HG03575 (cell line): Measurements from ENCODE around the gene IRX5.

Experiments used
- ATAC-seq: cut with Tn5 transposase; IDR thresholded peaks from one replicate; pipeline ENCODE4 v1.9.1; 2021; ENCODE audit not compliant: unreplicated experiment, insufficient number of reproducible peaks, low FRiP score; ENCODE audit errors: extremely low read depth

The IRX5 gene

DNA sequence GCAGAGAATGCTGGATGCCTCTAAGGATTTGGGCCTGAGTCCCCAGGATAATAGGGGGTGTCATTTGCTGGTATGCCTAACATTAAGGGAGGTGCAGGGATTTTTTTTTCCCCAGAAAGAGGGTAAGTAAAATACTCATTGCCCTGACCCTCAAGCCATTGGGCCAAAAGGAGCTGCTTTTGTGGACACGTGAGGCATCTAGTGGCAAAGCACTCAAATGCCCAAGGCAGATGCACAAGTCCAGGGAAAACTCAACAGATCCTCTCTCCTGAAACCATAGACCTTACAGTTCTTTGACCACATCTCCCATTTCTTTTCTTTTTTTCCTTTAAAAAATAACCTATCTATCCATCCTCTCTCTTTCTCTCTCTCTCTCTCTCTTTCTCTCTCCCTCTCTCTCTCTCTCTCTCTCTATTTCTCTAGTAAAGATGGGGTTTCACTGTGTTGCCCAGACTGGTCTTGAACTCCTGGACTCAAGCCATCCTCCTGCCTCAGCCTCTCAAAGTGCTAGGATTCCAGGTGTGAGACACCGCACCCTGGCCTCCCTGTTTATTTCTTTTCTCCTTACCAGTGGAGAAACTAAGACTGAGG lies 11.8 kb downstream of the IRX5 start:
- ATAC-seq, result no peak

DNA sequence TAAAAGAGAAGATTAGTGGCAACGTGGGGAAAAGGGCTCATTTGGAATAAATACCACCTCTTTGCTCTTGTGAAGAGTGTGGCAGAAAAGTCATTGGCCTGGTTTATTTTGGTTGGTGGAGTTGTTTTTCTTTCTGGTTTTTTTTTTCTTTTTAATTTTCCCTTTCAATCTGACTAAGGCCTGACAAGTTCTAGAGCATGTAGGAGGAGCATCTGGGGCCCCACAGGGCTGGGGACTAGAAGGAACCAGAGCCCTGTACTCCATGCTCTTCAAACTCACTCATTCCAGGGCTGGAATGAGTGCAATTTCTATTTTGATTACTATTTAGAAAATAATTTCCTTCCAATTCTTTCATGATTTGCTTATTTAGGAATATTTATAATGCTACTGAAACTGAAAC lies 13.3 kb downstream of the IRX5 start:
- no peak for ATAC-seq

DNA sequence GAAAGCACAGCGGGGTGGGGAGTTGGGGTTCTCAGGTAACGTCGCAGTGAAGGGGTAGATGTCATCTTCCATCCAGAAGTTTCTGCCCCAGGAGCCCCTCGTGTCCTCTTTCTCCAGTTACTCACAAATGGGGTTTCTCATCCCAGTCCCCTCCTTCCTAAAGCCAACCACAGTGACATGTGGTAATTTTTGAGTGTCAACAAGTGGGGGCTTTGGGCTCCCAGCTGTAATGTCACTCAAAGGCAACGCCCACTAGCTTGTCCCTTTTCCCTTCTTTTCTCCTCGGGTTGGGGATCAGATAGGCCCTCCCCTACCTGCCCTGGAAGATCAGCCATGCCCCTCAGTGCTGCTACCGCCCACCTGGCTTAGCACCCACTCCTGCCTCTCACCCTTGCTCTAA lies 14.4 kb downstream of the IRX5 start:
- no peak for ATAC-seq

DNA sequence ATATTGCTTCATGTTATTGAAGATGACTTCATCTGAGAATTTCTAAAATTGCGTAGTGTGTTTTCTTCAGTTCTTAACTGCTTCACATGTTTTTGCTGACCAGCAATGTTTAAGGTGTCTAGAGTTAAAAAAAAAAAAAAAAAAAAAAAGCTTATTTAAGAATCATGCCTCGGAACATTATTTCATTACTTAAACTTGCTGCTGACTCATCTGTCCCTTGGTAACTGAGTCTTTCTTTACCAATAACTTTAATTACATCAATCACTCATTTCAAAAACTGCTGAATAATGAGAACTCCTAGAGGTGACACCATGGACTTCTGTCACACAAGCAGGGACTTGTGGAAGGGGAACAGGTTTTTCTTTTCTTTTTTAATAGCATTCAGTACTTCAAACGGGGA lies 16.2 kb downstream of the IRX5 start:
- ATAC-seq, result no peak

- no peak for ATAC-seq
Measured at GRCh38 chr16:54947616-54948015, 17.0 kb downstream of the IRX5 start.

GRCh38 chr16:54952195-54952594 lies 21.5 kb downstream of the IRX5 start:
- no peak for ATAC-seq

GRCh38 chr16:54953461-54953860 lies 22.8 kb downstream of the IRX5 start:
- ATAC-seq, result no peak

- no peak for ATAC-seq
Measured at GRCh38 chr16:54954220-54954619, 23.6 kb downstream of the IRX5 start.

GRCh38 chr16:54955757-54956156 lies 25.1 kb downstream of the IRX5 start:
- ATAC-seq, result no peak

GRCh38 chr16:54957403-54958166 lies 26.9 kb downstream of the IRX5 start:
- no peak for ATAC-seq

DNA sequence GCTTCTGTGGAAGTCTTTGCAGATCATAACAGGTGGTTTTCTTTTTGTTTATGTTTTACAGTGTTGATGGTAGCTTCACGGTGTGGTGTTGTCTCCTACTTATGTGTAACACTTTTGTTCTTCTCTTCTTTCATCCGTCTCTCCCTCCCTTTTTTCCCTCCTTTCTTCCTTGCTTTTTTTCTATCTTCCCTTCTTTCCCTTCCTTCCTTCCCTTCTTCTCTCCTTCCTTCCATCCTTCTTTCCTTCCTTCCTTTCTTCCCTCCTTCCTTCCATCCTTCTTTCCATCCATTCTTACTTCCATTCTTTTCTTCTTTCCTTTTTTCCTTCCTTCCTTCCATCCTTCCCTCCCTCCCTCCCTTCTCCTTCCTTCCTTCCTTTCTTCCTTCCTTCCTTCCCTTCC lies 31.4 kb downstream of the IRX5 start:
- no peak for ATAC-seq

GRCh38 chr16:54964239-54964638 lies 33.6 kb downstream of the IRX5 start:
- no peak for ATAC-seq

- ATAC-seq, result no peak
Measured at GRCh38 chr16:54965464-54965863, 34.8 kb downstream of the IRX5 start.

GRCh38 chr16:54968011-54968410 lies 37.3 kb downstream of the IRX5 start:
- ATAC-seq, result no peak

DNA sequence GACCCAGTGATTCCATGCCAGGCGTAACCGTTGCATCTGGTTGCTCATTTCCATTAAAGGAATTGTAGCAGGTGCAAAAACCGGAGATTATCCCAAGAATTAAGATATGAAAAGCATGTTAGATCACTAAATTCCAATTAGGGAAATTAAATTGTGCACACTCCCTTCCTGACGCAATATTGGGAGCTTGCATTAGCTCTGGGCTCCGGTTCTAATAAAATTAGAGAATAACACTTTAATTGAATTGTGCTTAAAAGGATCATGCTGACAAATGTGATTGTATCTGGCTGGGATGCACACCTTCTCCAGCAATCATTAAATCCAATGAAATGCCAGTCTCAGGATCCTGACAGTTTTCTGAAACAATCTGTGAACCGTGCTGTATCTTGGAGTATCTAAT lies 38.1 kb downstream of the IRX5 start:
- no peak for ATAC-seq

DNA sequence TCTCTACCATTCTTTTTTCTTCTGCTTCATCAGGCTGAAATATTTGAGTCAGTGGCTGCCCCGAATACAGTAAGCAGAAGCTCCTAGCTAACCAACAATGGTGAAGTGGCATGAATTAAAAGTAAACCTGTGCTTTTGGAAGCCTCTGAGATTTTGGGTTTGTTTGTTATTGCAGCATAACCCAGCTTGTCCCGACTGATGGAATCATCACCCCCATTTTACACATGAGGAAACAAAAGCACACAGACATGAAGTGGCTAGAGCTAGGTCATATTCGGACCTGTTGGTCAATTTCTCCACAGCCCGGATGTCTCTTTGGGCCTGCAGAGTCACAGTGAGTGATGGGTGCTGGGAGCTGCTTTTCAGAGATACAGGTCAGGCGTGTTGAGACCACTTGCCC lies 39.4 kb downstream of the IRX5 start:
- no peak for ATAC-seq

DNA sequence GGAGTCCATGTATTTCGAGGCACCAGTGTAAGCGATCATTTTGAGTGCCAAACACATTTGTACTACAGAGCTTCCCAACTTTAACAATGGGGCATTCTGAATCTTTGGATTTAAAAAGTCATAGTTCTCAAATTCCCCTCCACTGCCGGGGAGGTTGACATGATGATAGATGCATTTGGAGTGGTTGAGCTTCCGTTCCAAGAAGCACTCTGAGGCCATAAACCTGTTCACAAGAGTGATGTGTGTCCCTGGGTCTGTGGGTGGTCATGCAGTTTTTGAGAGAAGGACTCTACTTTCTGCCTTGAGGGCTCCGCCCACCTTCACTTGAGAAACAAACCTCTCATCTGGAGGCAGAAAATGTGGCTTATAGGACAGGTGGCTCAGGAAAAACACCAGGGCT lies 43.7 kb downstream of the IRX5 start:
- no peak for ATAC-seq

- ATAC-seq, result no peak
Measured at GRCh38 chr16:54976651-54977200, 46.1 kb downstream of the IRX5 start.

GRCh38 chr16:54977211-54977610 lies 46.5 kb downstream of the IRX5 start:
- ATAC-seq, result no peak

DNA sequence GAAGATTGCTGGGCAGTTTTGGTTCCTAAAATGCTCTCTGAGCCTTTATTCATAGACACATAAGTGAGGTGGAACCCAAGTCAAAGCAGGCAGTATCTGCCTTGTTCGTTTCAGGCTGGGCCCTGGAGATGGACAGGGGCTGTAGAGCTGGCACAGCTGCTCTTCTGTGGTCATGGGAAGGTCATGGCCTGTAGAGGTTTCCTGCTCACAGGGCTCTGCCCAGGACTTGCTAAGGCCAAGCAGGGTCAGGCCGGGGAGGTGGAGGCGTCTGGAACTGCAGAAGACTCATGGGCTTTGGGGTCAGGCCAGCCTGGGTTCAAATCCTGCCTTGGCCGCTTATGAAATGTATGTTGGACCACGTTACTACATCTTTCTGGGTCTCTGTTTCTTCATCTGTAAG lies 50.2 kb downstream of the IRX5 start:
- ATAC-seq, result no peak
